Measurements from ENCODE around the gene GYS2.

The GYS2 gene

GRCh38 chr12:21509768-21510167 is 94.9 kb downstream of the GYS2 start:
- no peak for DNase-seq (ENCODE audit: low read depth in 4 of 4, low spot score in 1 of 4)

- no peak for DNase-seq (ENCODE audit: low read depth in 4 of 4, low spot score in 1 of 4)
Measured at GRCh38 chr12:21507849-21508248, 96.8 kb downstream of the GYS2 start.

- no peak for DNase-seq (ENCODE audit: low read depth in 4 of 4, low spot score in 1 of 4)
Measured at GRCh38 chr12:21505888-21506287, 98.8 kb downstream of the GYS2 start.

- DNase-seq (ENCODE audit: low read depth in 4 of 4, low spot score in 1 of 4), result no peak
Measured at GRCh38 chr12:21502872-21503271, 101.8 kb downstream of the GYS2 start.

GRCh38 chr12:21502164-21502496 is 102.5 kb downstream of the GYS2 start:
- peak in 1 of 4 experiments; percentile 7 for DNase-seq (ENCODE audit: low read depth in 4 of 4, low spot score in 1 of 4)

GRCh38 chr12:21501258-21502163 is 103.1 kb downstream of the GYS2 start, which contains the start of the genes GOLT1B and RECQL:
Gene GOLT1B, plus strand, starts transcription at chr12:21501789. Its CDS starts 135 bp downstream, at chr12:21501924.
Gene RECQL, minus strand, starts transcription at chr12:21501635. Its CDS starts 2,065 bp downstream, at chr12:21499570.
- DNase-seq (ENCODE audit: low read depth in 4 of 4, low spot score in 1 of 4), result peak; percentile 58 to 83 (median 71)

GRCh38 chr12:21500786-21501257 is 103.8 kb downstream of the GYS2 start:
- DNase-seq (ENCODE audit: low read depth in 4 of 4, low spot score in 1 of 4), result no peak

GRCh38 chr12:21499765-21500164 is 104.9 kb downstream of the GYS2 start:
- DNase-seq (ENCODE audit: low read depth in 4 of 4, low spot score in 1 of 4), result no peak

Measured in stimulated activated CD4-positive, alpha-beta T cell treated with anti-CD3 and anti-CD28 coated beads, Interleukin-1b, Interleukin-23, amount 100 ng/mL, for 24 hours (primary cell).